K562 (cell line): ENCODE measurements around the gene CD4. TPM values are rescaled to one million over a fixed set of nuclear protein-coding genes. Genes with fewer than 3 reads are reported as not detected.

ENCODE experiments used
- ADNP ChIP-seq: fragments of 200-800 bp; sonication (Bioruptor generic); IDR thresholded peaks from 2 replicates; pipeline ENCODE4 v1.6.1; 2016; ENCODE audit warnings: missing genetic modification characterization, missing compliant biosample characterization
- ATF1 ChIP-seq, 2 experiments: fragments of 450-650 bp in 1 of 2; IDR thresholded peaks; 2 replicates each; pipeline ENCODE4 v1.6.1; 2016; ENCODE audit warnings: missing compliant biosample characterization in 1 of 2, missing genetic modification characterization in 1 of 2
- BCOR ChIP-seq: fragments of 450-650 bp; IDR thresholded peaks from 2 replicates; pipeline ENCODE4 v1.6.1; 2016
- CBFA2T2 ChIP-seq: fragments of 450-650 bp; conservative IDR thresholded peaks from 2 replicates; pipeline ENCODE4 v1.6.1; 2017; ENCODE audit warnings: mild to moderate bottlenecking
- KLF10 ChIP-seq: fragments of 250-450 bp; sonication (Bioruptor Pico); IDR thresholded peaks from 2 replicates; pipeline ENCODE4 v1.6.1; 2021; ENCODE audit warnings: matching md5 sums
- MAZ ChIP-seq, 2 experiments: fragments of 450-650 bp in 1 of 2; sonication (generic) in 1 of 2; formaldehyde crosslinking; IDR thresholded peaks in 1 of 2; conservative IDR thresholded peaks in 1 of 2; 2 replicates each; pipeline versions ENCODE4 v1.4.0 to v1.5.0; 2020; ENCODE audit warnings: mild to moderate bottlenecking in 1 of 2, missing genetic modification reagents in 1 of 2
- MEF2D ChIP-seq: conservative IDR thresholded peaks from 2 replicates; pipeline ENCODE4 v1.6.1; 2016; ENCODE audit warnings: low read depth, missing genetic modification characterization, missing compliant biosample characterization
- MTA1 ChIP-seq: fragments of 450-650 bp; IDR thresholded peaks from 2 replicates; pipeline ENCODE4 v1.6.1; 2017; ENCODE audit warnings: borderline replicate concordance
- NRF1 ChIP-seq, 2 experiments: fragments of 450-650 bp; IDR thresholded peaks in 1 of 2; conservative IDR thresholded peaks in 1 of 2; 2 replicates each; pipeline ENCODE4 v1.6.1; 2014; ENCODE audit warnings: mild to moderate bottlenecking in 2 of 2
- RCOR1 ChIP-seq, 2 experiments: IDR thresholded peaks; 2 replicates each; pipeline ENCODE4 v1.6.1; 2012; ENCODE audit warnings: low read depth in 2 of 2, low read length in 2 of 2, borderline replicate concordance in 1 of 2, improper control_type of control experiment in 1 of 2
- SP1 ChIP-seq: sonication (generic); formaldehyde crosslinking; IDR thresholded peaks from 2 replicates; pipeline ENCODE4 v1.8.1; 2022; ENCODE audit warnings: mild to moderate bottlenecking, missing genetic modification reagents
- TAF15 ChIP-seq: fragments of 200-400 bp; formaldehyde crosslinking; IDR thresholded peaks from 2 replicates; pipeline ENCODE4 v1.6.1; 2017; ENCODE audit warnings: mild to moderate bottlenecking, low read depth, low read length, moderate library complexity
- TAF9B ChIP-seq: fragments of 450-650 bp; IDR thresholded peaks from 2 replicates; pipeline ENCODE4 v1.6.1; 2018; ENCODE audit warnings: mild to moderate bottlenecking; ENCODE audit not compliant: partially characterized antibody
- ZBED1 ChIP-seq: IDR thresholded peaks from 2 replicates; pipeline ENCODE4 v1.6.1; 2014
- ZNF12 ChIP-seq: sonication (generic); formaldehyde crosslinking; IDR thresholded peaks from 2 replicates; pipeline ENCODE4 v1.4.0; 2020; ENCODE audit warnings: mild to moderate bottlenecking, missing genetic modification reagents
- ZNF184 ChIP-seq: sonication (generic); formaldehyde crosslinking; IDR thresholded peaks from 2 replicates; pipeline ENCODE4 v1.5.0; 2020; ENCODE audit warnings: missing genetic modification reagents
- ZNF354B ChIP-seq: fragments of 250-450 bp; sonication (Bioruptor Pico); IDR thresholded peaks from 2 replicates; pipeline ENCODE4 v1.4.0; 2020
- ZZZ3 ChIP-seq: fragments of 450-650 bp; IDR thresholded peaks from 2 replicates; pipeline ENCODE4 v1.6.1; 2016; ENCODE audit warnings: antibody characterized with exemption, mild to moderate bottlenecking, moderate library complexity
- polyA plus RNA-seq, 8 experiments: library from polyadenylated mRNA; depleted of rRNA in 4 of 8; stranded (reverse) in 5 of 8; unstranded in 3 of 8; fragments of >200 nt; fragmentation: Nextera tagmentation in 2 of 8; fragmentation: Illumina TruSeq in 1 of 8; extraction: Ambion mirVana in 2 of 8; extraction: Trizol in 1 of 8; gene quantifications; 2 replicates each; pipeline versions ENCODE4 v1.2.1 to v1.2.3, GENCODE V29; 2011 to 2014; ENCODE audit warnings: inconsistent platforms in 1 of 8, missing spikeins in 1 of 8
- total RNA-seq, 7 experiments: library from RNA; depleted of rRNA in 6 of 7; stranded (reverse); fragments of >200 nt in 6 of 7; fragmentation: Illumina TruSeq in 2 of 7; extraction: Trizol in 2 of 7; gene quantifications; 2 replicates each; pipeline versions ENCODE4 v1.2.1 to v1.2.3, GENCODE V29; 2011 to 2021; ENCODE audit warnings: low replicate concordance in 1 of 7
- TF ChIP-seq, protein P1 (sequence below): fragments of 450-650 bp; formaldehyde crosslinking; conservative IDR thresholded peaks from 2 replicates; pipeline ENCODE4 v1.4.0; 2022; ENCODE audit warnings: mild to moderate bottlenecking, missing genetic modification characterization
- TF ChIP-seq, protein P2 (sequence below): IDR thresholded peaks from 2 replicates; pipeline ENCODE4 v1.6.1; 2014; ENCODE audit warnings: antibody characterized with exemption
- TF ChIP-seq, protein P3 (sequence below): sonication (generic); formaldehyde crosslinking; IDR thresholded peaks from 2 replicates; pipeline ENCODE4 v1.8.0; 2022; ENCODE audit warnings: mild to moderate bottlenecking, missing genetic modification reagents
- TF ChIP-seq, protein P4 (sequence below): fragments of 450-650 bp; formaldehyde crosslinking; IDR thresholded peaks from 2 replicates; pipeline ENCODE4 v1.4.0; 2020; ENCODE audit warnings: mild to moderate bottlenecking, moderate library complexity
- TF ChIP-seq, protein P5 (sequence below): fragments of 250-450 bp; sonication (Bioruptor Pico); IDR thresholded peaks from 2 replicates; pipeline ENCODE4 v1.4.0; 2020; ENCODE audit warnings: borderline replicate concordance

CD4 gene
- total and polyA plus RNA-seq, 9 of the 15 experiments (the other 6 are each of a cell fraction or from before 2014, with no cell fraction given): 0.06 to 0.27 (median 0.09) TPM; not detected in 5

DNA sequence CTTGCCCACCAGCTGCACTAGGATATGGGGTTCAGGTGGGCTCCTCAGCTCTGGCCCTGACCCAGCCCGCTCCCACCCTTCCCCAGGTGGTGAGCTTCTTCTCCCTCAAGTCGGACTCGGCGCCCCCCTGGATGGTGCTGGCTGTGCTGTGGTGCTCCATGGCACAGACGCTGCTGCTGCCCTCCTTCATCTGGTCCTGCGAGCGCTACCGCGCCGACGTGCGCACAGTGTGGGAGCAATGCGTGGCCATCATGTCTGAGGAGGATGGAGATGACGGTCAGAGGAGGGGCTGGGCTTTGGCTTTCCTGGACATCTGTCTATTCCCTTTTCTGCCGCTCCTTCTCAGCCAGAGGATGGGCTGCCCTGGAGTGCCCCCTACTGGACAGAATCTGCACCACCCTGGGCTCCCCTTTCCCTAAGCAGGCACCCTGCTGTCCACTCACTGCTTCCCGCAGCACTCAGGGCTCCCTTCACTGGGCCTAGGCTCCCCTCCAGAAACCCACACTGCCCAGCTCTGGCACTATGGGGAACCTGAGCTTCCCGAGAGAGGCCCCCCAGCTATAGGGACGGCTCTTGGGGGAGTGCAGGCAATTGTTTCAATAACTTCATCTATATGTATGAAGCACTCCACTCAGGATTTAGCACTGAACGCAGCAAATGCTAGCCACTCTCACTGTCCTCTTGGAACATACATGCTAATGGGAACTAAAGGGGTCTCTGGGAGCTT is 36.2 kb downstream of the CD4 start (continued):
- TF ChIP-seq ATF1 (CRISPR knock-in tag; IDR thresholded peaks at IDR 0.05) (no peak), ATF1 (tag; IDR thresholded peaks at IDR 0.05) (no peak), MTA1 (no peak), ADNP (tag) (no peak), ZZZ3 (no peak), TAF9B (no peak), MEF2D (no peak), ZNF12 (CRISPR knock-in tag) (no peak), ZNF354B (CRISPR knock-in tag) (no peak), BCOR (no peak), CBFA2T2 (no peak), KLF10 (CRISPR knock-in tag) (no peak), ZBED1 (no peak), TAF15 (no peak), SP1 (peak; percentile 43; the same call in 1 of the 2 replicates), RCOR1 (IDR thresholded peaks at IDR 0.05; ENCODE audit: borderline replicate concordance in 1 of 2, low read depth in 2 of 2, low read length in 2 of 2) (peak; percentile 28 to 63; a peak in 2 of 4 replicates), ZNF184 (no peak), NRF1 (conservative IDR thresholded peaks at IDR 0.05 in 1 of 2, IDR thresholded peaks at IDR 0.05 in 1 of 2) (peak in 1 of 2 experiments; percentile 34; a peak in 1 of 4 replicates), MAZ (CRISPR knock-in tag; conservative IDR thresholded peaks at IDR 0.05 in 1 of 2, IDR thresholded peaks at IDR 0.05 in 1 of 2) (peak; percentile 28 to 35; a peak in 1 of 4 replicates)
- TF ChIP-seq, protein P1, sequence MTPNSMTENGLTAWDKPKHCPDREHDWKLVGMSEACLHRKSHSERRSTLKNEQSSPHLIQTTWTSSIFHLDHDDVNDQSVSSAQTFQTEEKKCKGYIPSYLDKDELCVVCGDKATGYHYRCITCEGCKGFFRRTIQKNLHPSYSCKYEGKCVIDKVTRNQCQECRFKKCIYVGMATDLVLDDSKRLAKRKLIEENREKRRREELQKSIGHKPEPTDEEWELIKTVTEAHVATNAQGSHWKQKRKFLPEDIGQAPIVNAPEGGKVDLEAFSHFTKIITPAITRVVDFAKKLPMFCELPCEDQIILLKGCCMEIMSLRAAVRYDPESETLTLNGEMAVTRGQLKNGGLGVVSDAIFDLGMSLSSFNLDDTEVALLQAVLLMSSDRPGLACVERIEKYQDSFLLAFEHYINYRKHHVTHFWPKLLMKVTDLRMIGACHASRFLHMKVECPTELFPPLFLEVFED: no peak
- TF ChIP-seq, protein P2, sequence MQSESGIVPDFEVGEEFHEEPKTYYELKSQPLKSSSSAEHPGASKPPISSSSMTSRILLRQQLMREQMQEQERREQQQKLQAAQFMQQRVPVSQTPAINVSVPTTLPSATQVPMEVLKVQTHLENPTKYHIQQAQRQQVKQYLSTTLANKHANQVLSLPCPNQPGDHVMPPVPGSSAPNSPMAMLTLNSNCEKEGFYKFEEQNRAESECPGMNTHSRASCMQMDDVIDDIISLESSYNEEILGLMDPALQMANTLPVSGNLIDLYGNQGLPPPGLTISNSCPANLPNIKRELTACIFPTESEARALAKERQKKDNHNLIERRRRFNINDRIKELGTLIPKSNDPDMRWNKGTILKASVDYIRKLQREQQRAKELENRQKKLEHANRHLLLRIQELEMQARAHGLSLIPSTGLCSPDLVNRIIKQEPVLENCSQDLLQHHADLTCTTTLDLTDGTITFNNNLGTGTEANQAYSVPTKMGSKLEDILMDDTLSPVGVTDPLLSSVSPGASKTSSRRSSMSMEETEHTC: no peak
- TF ChIP-seq, protein P3, sequence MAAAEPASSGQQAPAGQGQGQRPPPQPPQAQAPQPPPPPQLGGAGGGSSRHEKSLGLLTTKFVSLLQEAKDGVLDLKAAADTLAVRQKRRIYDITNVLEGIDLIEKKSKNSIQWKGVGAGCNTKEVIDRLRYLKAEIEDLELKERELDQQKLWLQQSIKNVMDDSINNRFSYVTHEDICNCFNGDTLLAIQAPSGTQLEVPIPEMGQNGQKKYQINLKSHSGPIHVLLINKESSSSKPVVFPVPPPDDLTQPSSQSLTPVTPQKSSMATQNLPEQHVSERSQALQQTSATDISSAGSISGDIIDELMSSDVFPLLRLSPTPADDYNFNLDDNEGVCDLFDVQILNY (CRISPR knock-in tag): no peak
- TF ChIP-seq, protein P4, sequence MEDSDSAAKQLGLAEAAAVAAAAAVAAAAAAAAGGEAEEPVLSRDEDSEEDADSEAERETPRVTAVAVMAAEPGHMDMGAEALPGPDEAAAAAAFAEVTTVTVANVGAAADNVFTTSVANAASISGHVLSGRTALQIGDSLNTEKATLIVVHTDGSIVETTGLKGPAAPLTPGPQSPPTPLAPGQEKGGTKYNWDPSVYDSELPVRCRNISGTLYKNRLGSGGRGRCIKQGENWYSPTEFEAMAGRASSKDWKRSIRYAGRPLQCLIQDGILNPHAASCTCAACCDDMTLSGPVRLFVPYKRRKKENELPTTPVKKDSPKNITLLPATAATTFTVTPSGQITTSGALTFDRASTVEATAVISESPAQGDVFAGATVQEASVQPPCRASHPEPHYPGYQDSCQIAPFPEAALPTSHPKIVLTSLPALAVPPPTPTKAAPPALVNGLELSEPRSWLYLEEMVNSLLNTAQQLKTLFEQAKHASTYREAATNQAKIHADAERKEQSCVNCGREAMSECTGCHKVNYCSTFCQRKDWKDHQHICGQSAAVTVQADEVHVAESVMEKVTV (CRISPR knock-in tag): peak; percentile 41
- TF ChIP-seq, protein P5, sequence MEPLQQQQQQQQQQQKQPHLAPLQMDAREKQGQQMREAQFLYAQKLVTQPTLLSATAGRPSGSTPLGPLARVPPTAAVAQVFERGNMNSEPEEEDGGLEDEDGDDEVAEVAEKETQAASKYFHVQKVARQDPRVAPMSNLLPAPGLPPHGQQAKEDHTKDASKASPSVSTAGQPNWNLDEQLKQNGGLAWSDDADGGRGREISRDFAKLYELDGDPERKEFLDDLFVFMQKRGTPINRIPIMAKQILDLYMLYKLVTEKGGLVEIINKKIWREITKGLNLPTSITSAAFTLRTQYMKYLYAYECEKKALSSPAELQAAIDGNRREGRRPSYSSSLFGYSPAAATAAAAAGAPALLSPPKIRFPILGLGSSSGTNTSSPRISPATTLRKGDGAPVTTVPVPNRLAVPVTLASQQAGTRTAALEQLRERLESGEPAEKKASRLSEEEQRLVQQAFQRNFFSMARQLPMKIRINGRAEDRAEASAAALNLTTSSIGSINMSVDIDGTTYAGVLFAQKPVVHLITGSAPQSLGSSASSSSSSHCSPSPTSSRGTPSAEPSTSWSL (CRISPR knock-in tag): no peak
